Ectodermal cell (in vitro differentiated cells): Measurements from ENCODE around the gene PTAR1. TPM values are rescaled to one million over a fixed set of nuclear protein-coding genes. Genes with fewer than 3 reads are reported as not detected.
A peak's percentile ranks its signal among the peaks of the same experiment; 100 is the strongest.
"Not testable (repeated sequence)": the region's sequence is repeated elsewhere in the genome, so short reads cannot be mapped to it uniquely, and the experiment has no call there.

ENCODE experiments used
- H3K27ac ChIP-seq: 2 replicates; pipeline ENCODE4 v1.7.0; 2013; ENCODE audit warnings: mild to moderate bottlenecking, low read depth, low read length; ENCODE audit not compliant: insufficient read depth, poor library complexity, severe bottlenecking
- H3K27me3 ChIP-seq: 2 replicates; pipeline ENCODE4 v1.7.0; 2013; ENCODE audit warnings: mild to moderate bottlenecking, low read length; ENCODE audit not compliant: insufficient read depth, control insufficient read depth, poor library complexity, severe bottlenecking
- H3K36me3 ChIP-seq: one replicate; pipeline ENCODE4 v1.7.0; 2013; ENCODE audit warnings: low read length; ENCODE audit not compliant: control insufficient read depth, insufficient read depth
- H3K4me1 ChIP-seq: one replicate; pipeline ENCODE4 v1.7.0; 2013; ENCODE audit warnings: low read length; ENCODE audit not compliant: control insufficient read depth, insufficient read depth
- H3K4me3 ChIP-seq: 2 replicates; pipeline ENCODE4 v1.7.0; 2013; ENCODE audit warnings: low read depth, low read length, control low read depth; ENCODE audit not compliant: insufficient read depth
- H3K9me3 ChIP-seq: 2 replicates; pipeline ENCODE4 v1.7.0; 2013; ENCODE audit warnings: mild to moderate bottlenecking, low read length, moderate library complexity; ENCODE audit not compliant: control insufficient read depth
- WGBS, 2 experiments: methylation state at CpG; one replicate each; pipeline ENCODE4 v1.1.7; 2013; ENCODE audit warnings: missing lambda C conversion rate in 2 of 2; 5-methylcytosine and 5-hydroxymethylcytosine counted together
- polyA plus RNA-seq, 4 experiments: library from polyadenylated mRNA; stranded (reverse); fragments of 50-300 nt; gene quantifications; one replicate each; pipeline ENCODE4 v1.2.3, GENCODE V29; 2013

PTAR1 gene, protein sequence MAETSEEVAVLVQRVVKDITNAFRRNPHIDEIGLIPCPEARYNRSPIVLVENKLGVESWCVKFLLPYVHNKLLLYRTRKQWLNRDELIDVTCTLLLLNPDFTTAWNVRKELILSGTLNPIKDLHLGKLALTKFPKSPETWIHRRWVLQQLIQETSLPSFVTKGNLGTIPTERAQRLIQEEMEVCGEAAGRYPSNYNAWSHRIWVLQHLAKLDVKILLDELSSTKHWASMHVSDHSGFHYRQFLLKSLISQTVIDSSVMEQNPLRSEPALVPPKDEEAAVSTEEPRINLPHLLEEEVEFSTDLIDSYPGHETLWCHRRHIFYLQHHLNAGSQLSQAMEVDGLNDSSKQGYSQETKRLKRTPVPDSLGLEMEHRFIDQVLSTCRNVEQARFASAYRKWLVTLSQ
- polyA plus RNA-seq (2013, experiment 1 of 4) = 32.5 TPM
- 31.1 TPM for polyA plus RNA-seq (2013, experiment 2 of 4)
- 32.9 TPM for polyA plus RNA-seq (2013, experiment 3 of 4)
- 38.3 TPM for polyA plus RNA-seq (2013, experiment 4 of 4)

DNA sequence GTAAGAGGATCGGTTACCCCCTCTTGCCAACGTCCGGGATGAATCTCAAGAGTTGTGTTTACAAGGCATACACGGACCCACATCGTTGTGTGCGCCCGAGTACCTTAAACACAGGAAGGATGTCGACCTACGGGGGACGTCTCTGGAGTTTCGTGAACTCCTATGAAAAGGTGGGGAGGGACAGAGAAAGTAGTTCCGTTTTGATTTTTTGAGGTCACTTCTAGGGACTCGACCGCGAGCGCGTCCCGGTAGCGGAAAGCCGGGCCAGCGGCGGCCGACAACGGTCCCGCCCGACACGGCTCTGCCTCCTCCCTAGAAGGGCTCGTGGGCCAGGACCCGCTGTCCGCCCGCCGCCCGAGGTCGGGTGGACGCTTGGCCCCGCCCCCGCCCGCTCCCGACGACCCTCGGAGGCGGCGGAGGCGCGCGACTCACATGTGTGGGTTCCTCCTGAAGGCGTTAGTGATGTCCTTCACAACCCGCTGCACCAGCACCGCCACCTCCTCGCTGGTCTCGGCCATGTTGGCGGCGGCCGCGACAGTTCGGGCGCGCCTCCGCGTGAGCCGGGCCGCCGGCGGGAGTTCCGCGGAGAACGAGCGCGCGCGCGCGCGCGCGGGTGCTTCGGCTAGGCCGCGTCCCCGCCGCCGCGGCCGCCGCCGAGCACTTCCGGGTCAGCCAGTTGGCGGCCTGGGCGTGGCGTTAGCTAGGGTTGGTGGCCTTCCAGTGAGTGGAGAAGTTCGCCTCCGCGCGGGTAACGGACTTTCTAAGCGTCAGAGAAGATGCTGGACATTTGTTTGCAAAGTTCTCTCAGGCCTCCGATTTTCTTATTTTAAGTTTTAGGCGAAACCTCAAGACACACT, at the start of gene PTAR1:
Gene PTAR1 (minus strand): TSS at position 591 of the 857 bp plus-strand sequence. CDS start 73 bp downstream, at position 518.
- H3K36me3 ChIP-seq = no peaks in the 10 kb centered on the region
- peaks cover 23% of the 10 kb centered on the region for H3K4me1 ChIP-seq
- H3K9me3 ChIP-seq = no peaks in the 10 kb centered on the region
- no peaks in the 10 kb centered on the region for H3K27me3 ChIP-seq
- H3K27ac ChIP-seq = peak within 1 kb of the TSS; percentile 92
- 0 to 1% methylated on average over 98 of the region's 98 CpGs for WGBS, 2 experiments
- H3K4me3 ChIP-seq = peak within 1 kb of the TSS; percentile 87

DNA sequence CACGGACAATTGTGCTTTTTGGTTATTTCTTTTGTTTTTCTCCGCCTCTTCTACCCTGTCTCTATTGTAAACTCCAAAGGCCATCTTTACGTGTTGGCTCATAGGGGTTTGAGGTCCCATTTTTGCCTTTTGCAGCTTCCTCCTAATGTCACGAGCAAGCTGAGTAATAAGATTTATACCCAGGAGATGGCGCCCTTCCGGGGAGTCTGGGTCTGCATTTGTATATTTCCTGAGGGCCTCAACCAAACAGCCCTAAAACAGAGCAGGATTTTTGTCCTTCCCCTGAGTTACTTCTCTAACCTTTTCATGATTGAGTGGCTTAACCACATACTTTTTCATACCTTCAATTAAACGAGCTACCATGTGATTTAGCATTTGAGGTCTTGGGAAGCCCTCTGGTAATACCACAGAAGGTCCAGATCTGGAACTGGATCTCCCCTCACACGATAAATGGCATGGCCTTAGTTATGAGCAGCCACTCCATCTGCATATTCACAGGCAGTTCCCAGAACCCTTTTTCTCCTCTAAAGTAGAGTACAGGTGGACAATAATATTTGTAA, 49.6 kb upstream of the PTAR1 start:
- Histone ChIP-seq H3K27ac (no peak overlapping the region), H3K4me1 (no peaks in the 10 kb centered on the region), H3K4me3 (no peak overlapping the region), H3K36me3 (no peaks in the 10 kb centered on the region), H3K27me3 (no peaks in the 10 kb centered on the region), H3K9me3 (no peaks in the 10 kb centered on the region)
- WGBS, 2 experiments = 77 to 78% methylated on average over 8 of the region's 8 CpGs

DNA sequence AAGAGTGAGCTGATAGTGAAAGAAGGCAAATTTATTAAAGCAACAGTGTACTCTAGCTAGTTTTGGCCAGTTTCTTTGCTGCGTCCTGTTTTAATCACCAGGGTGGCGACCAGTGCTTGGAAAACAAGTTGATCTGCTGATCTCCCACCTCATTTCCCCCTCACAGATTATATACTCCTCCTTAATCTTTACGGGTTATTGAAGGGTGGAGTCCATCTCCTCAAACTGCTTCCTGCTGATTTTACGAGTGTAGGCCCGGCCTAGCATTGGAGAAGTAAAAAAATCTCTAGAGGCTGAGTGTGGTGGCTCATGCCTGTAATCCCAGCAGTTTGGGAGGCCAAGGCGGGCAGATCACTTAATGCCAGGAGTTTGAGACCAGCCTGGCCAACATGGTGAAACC, 46.8 kb upstream of the PTAR1 start:
- no peaks in the 10 kb centered on the region for H3K9me3 ChIP-seq
- H3K27me3 ChIP-seq = no peaks in the 10 kb centered on the region
- no peaks in the 10 kb centered on the region for H3K4me1 ChIP-seq
- no peak overlapping the region for H3K4me3 ChIP-seq
- no peaks in the 10 kb centered on the region for H3K36me3 ChIP-seq
- H3K27ac ChIP-seq = no peak overlapping the region
- WGBS, 2 experiments = 81 to 93% methylated on average over 6 of the region's 6 CpGs

DNA sequence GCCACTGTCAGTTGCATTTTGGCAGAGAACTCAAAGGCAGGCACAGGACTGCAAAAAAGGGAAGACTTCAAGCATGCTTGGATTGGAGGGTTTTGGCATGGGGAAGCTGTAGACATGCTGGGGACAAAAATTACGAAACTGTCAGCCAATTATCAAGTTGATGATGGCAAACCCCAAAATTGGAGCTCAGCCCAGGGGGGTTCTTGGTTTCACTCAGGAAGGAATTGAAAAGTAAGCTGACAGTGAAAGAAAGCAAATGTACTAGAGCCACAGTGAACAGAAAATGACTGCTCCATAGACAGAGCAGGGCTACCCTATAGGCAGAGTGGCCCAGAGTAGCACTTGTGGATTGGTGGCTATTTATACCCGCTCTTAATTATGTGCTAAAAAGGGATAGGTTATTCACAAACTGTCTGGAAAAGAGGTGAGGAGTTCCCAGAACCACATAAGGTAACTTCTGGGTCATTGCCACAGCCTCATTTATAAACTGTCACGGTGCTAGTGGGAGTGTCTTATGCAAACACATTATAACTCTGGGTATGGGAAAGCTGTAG, 46.2 kb upstream of the PTAR1 start:
- Histone ChIP-seq H3K4me3 (no peak overlapping the region), H3K27ac (no peak overlapping the region), H3K4me1 (no peaks in the 10 kb centered on the region), H3K36me3 (no peaks in the 10 kb centered on the region), H3K27me3 (no peaks in the 10 kb centered on the region), H3K9me3 (no peaks in the 10 kb centered on the region)
- 91 to 94% methylated on average over 3 of the region's 3 CpGs for WGBS, 2 experiments

DNA sequence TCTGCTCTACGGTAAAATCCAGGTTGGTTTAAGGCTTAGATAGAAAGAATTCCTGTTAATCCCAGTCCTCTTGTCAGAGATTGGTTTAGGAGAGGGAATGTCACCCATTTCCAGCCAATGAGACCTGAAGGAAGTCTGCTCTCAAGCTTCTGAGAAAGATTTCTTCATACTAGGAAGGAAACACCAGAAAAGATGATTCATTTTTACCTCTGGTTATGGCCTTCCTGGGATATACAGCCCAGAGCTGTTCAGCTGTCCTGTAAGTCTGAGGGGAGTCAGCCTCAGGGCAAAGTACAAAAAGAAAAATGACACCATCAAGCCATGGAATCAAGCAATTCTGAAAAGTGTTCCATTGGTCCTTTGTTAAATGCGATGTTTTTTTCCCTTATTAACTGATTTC, 42.2 kb upstream of the PTAR1 start:
- Histone ChIP-seq H3K27ac (no peak overlapping the region), H3K4me3 (no peak overlapping the region), H3K9me3 (no peaks in the 10 kb centered on the region), H3K27me3 (no peaks in the 10 kb centered on the region), H3K4me1 (no peaks in the 10 kb centered on the region), H3K36me3 (no peaks in the 10 kb centered on the region)
- 97 to 100% methylated on average over 2 of the region's 2 CpGs for WGBS, 2 experiments

DNA sequence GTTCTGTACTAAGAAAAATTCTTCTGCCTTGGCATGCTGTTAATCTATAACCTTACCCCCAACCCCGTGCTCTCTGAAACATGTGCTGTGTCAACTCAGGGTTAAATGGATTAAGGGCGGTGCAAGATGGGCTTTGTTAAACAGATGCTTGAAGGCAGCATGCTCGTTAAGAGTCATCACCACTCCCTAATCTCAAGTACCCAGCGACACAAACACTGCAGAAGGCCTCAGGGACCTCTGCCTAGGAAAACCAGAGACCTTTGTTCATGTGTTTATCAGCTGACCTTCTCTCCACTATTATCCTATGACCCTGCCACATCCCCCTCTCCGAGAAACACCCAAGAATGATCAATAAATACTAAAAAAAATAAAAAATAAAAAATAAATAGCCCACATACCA, 40.2 kb upstream of the PTAR1 start:
- H3K36me3 ChIP-seq, H3K9me3 ChIP-seq, H3K27me3 ChIP-seq, H3K4me3 ChIP-seq, H3K27ac ChIP-seq, H3K4me1 ChIP-seq: not testable (repeated sequence)
- WGBS, 2 experiments = 73 to 76% methylated on average over 2 to 4 of the region's 5 CpGs

DNA sequence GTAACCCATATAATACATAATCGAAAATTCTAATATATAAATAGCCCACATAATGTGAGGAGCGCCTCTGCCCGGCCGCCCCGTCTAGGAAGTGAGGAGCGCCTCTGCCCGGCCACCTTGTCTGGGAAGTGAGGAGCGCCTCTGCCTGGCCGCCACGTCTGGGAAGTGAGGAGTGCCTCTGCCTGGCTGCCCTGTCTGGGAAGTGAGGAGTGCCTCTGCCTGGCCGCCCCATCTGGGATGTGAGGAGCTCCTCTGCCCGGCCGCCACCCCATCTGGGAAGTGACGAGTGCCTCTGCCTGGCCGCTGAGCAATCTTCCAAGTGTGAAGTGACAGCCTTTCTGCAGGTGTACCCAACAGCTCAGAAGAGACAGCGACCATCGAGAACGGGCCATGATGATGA, 39.7 kb upstream of the PTAR1 start:
- not testable (repeated sequence) for H3K27me3 ChIP-seq, H3K4me3 ChIP-seq, H3K27ac ChIP-seq, H3K9me3 ChIP-seq, H3K4me1 ChIP-seq, H3K36me3 ChIP-seq
- 95 to 97% methylated on average over 17 to 18 of the region's 18 CpGs for WGBS, 2 experiments

DNA sequence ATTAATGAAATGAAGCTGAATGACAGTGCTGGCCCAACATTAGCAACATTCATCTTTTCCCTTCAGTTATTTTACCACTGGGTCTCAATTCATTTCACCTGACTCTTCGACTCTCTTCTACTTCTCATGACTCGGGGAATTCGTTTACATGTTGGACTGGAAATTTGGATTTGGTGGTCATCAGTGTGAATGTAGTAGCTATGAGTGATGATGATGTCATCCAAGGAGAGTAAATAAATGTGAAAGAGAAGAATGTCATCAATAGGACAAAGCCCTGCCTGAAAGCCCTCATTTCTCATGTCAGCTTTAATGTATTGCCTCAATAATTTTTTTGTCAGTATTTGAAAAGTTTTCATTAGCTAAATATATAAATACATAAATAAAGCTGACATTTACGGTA, 38.9 kb upstream of the PTAR1 start:
- Histone ChIP-seq H3K36me3 (no peaks in the 10 kb centered on the region), H3K9me3 (no peaks in the 10 kb centered on the region), H3K4me3 (no peak overlapping the region), H3K27ac (no peak overlapping the region), H3K4me1 (no peaks in the 10 kb centered on the region), H3K27me3 (no peaks in the 10 kb centered on the region)
- WGBS, 2 experiments = 90 to 96% methylated on average over 3 of the region's 4 CpGs

DNA sequence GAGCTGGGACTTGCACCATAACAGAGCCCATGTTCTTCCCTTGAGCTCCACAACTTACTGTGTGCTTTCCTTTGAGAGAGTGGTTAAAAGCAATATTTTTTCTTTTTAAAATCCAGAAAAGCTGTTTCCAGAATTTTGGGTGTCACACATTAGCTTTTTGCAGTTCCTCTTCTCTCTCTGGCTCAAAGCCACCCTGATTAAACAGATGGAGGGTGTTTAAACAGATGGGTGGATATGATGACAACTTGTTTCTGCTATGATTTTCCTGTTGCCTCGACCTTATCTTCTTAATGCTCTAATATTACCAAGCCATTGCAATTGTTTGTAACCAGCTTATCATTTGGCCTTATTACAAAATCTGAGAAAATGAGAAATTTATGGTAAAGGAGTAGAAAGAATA, 37.9 kb upstream of the PTAR1 start:
- Histone ChIP-seq H3K9me3 (no peaks in the 10 kb centered on the region), H3K4me3 (no peak overlapping the region)
- WGBS, 2 experiments = 83 to 86% methylated on average over 1 of the region's 1 CpG

DNA sequence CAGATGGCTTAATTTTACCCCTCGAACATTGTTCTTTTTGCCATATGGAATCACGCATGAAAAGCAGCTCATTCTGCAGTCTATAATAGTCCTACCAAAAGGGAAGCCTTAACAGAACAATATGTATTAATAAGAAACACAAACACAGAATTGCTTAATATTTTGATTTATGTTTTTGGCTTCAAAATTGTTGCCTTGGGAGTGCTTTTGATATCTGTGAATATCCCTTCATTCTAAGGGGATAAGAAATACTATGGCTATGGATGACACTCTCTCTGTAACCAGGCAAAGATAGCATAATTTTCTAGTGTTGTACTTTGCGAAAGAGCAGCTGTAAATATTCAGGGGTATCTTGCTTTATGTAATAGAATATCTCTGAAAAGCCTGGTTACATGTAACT, 34.5 kb upstream of the PTAR1 start:
- H3K9me3 ChIP-seq = no peaks in the 10 kb centered on the region
- H3K36me3 ChIP-seq = no peaks in the 10 kb centered on the region
- H3K27me3 ChIP-seq = no peaks in the 10 kb centered on the region
- H3K27ac ChIP-seq = no peak overlapping the region
- WGBS, 2 experiments = 87 to 100% methylated on average over 2 to 3 of the region's 3 CpGs
- no peak overlapping the region for H3K4me3 ChIP-seq
- H3K4me1 ChIP-seq = no peaks in the 10 kb centered on the region

More for the DNA sequence above, 37.9 kb upstream of the PTAR1 start:
- Histone ChIP-seq H3K36me3 (no peaks in the 10 kb centered on the region), H3K4me1 (no peaks in the 10 kb centered on the region), H3K27ac (no peak overlapping the region), H3K27me3 (no peaks in the 10 kb centered on the region)
